ENCODE data around the gene RALGAPA2.

Gene RALGAPA2

DNA sequence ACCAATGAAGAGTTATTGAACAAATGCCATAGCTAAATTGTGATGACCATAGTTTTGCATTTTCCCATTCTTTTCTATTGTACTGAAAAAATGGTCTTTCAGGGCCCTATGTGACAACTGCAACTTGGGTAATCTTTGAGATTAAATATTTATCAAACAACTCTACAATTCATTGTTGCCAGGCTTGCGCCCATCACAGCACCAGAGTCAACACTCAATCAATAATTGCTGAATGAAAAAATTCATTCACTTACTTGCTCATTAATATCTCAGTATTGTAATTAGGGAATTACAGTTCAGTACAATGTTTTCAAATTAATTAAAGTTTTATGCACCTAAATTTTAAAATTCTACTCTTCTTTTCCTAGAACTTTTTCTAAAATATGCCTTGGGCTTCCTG is 7.7 kb upstream of the RALGAPA2 start:
- FAIRE-seq = no peak

DNA sequence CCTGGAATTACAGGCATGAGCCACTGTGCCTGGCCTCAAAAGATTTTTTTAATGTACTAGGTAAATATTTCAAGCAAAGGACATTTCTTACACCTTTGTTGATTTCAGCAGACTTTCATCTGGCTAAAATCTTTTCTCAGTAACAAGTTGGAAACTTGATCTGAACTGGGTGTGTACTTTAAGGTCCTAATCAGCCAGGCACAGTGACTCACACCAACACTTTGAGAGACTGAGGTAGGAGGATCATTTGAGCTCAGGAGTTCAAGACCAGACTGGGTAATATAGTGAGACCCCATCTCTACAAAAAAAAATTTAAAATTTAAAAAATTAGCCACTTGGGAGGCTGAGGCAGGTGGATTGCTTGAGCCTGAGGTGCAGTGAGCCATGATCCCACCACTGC is 7.0 kb upstream of the RALGAPA2 start:
- FAIRE-seq = no peak

DNA sequence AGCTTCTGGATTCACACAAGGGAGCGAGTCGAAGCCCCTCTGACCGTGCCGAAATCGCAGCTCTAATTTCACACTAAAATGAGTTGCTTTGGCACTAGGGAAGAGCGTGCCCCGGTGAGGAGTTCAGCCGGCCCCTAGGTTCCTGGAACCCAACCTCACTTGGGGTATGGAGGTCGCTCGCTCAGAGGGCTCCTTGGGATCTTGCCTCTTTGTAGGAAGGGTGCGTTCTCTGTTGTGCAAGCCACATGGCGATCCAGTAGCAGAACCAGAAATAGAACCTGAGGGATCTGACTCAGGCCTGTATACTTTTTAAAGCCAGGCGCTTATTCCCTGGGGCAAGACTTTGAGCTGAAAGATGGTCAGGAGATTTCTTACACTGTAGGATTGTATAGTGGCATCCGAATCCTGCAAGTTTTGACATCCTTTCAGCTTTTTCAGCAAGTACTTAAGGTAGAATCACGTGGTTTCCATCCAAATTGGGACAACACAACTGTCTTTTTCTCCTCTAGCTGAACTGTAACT is 861 bp upstream of the RALGAPA2 start:
- no peak for FAIRE-seq

DNA sequence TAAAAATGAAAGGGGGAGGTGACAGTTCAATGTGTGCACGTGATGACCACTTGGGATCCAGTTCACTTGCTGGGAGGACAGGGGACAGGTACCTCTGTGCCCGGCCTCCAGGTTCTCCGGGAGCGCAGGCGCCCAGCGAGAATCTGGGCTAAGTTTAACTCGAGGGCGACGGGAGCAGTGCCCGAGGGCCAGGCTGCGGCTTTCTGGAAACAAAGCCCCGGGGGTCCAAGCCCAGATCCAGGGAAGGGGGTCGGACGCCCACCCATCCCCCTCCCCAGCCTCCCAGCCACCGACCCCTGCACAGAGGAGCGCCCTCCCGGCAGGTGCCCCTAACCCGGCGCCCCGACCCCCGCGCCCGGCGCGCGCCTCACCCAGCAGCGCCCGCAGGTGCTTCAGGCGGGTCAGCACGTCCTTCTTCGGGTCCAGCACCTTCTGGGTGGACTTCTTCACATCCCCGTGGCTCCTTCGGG is 405 bp downstream of the RALGAPA2 start:
- FAIRE-seq = no peak

DNA sequence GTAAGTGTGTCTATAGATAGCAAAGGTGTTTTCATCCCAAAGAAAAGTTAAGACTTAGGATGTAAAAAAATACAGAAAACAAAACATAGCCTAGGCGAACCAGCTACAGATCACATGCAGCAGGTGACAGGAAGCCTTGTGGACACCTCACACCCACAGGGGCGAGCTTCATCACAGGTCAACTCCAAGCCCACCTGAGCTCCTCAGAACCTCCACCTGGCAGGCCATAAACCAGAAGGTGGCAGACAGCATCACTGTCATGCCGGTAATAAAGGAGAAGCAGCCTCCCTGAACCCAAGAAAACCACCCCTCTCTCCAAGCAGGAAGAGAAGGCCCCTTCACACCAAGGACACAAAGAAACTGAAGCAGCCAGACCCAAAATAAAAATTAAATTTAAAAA is 1.0 kb downstream of the RALGAPA2 start:
- no peak for FAIRE-seq

DNA sequence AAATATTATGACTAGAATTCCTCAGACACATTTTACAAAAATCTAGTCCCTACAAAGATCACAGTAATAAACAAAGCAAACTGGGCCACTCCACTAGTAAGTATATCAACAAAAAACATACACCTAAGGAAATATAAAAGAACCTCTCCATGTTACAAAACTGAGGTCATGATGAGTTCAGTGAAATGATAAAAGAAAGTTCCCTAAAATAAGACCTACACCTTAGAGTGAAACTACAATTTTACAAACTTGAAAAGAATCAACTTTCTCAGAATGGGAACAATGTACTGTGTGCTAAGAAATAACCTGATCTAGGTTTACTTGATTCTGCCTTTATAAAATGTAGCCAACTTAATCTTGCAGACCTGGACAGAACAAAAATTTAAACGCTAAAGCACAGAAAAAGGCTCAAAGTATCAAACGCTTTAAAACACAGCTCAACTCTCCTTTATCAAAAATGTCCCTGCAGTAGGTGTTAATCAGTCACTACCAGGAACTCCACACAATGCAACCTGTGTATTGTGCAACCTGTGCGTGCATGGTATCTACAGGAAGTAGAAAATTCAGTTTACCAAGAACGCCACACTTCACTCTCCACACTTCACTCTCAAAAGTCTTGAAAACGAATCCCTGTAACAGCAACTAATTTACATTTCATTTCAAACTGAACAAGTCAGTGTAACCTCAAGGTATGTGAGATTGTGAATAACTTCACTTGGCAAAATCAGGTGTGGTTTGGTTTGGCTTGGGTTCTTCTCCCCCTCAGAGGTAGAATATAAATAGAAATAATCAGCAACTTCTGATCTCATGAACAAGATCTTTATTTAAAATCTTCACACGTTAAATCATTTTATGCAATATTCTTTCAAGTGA is 1.8 kb downstream of the RALGAPA2 start:
- no peak for FAIRE-seq

DNA sequence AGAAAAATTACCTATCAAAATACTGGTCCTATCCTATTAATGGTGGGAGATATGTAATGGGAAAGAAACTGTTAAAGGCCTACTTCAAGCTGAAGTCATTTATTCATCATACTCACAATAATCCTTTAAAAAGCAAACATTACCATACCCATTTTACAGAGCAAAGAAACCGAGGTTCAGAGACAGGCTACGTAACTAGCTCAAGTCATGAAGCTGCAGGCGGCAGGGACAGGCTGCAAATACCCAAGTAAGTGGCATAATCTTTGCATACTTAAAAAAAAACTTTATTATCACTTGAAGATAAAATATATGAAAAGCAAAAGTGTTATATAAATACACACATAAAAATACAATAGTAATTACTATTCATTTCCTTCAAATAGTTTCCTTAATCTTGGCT is 2.6 kb downstream of the RALGAPA2 start:
- no peak for FAIRE-seq

DNA sequence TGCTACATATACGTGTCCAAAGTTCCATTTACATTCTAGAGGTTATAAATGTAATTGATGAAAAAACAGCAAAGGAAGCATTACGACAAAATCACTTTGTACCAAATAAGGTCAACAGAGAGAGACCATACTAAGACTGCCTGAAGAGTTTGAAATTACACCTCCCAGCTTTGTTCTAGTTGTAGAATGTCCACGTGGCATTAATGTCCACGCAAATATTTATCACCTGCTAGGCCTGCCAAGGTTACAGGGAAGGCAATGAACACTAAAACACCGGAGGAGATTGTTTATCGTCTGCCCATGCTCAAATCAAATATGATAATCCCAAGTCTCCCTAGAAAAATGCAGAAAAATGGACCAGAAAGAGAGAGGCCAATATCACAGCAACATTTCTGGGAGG is 6.2 kb downstream of the RALGAPA2 start:
- FAIRE-seq = no peak

DNA sequence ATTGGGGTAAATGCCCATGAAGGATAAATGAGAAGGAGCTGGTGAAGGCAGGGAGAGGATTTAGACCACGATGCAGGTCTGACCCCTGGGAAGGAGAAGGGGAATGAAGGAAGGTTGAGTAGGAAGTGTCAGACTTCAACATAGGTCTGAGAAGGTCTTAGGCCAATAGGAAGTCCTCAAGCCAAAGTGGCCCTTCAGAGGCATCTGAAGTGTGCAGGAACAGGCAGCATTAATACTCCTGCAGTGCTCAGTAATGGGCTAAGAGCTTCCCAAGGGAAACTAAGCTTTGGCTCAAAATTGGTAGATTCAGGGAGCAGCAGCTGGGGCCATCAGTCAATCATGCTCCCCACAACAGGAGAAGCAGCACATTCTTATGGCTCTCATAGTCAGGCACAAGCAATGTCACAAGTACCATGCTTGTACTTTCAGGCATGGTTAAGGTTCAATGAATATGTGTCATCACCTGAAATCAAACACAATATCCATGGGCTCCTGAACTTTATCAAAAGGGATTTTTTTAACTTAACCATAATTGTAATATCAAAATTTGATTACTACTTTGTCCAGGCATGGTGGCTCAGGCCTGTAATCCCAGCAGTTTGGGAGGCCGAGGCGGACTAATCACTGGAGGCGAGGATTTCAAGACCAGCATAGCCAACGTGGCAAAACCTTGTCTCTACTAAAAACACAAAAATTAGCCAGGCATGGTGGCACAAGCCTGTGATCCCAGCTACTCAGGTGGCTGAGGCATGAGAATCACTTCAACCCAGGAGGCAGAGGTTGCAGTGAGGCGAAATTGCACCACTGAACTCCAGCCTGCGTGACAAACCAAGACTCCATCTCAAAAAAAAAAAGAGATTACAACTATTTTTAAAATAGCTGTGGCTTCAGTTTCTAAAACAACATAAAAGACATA is 9.9 kb downstream of the RALGAPA2 start:
- FAIRE-seq = no peak

DNA sequence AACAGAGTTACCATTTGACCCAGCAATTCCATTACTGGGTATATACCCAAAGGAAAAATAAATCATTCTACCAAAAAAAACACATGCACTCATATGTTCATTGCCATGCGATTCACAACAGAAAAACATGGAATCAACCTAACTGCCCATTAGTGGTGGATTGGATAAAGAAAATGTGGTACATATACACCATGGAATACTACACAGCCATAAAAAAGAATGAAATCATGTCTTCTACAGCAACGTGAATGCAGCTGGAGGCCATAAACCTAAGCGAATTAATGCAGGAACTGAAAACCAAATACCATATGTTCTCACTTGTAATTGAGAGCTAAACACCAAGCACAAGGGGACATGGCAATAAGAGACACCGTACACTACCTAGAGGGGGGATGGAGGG is 12.5 kb downstream of the RALGAPA2 start:
- FAIRE-seq = no peak

DNA sequence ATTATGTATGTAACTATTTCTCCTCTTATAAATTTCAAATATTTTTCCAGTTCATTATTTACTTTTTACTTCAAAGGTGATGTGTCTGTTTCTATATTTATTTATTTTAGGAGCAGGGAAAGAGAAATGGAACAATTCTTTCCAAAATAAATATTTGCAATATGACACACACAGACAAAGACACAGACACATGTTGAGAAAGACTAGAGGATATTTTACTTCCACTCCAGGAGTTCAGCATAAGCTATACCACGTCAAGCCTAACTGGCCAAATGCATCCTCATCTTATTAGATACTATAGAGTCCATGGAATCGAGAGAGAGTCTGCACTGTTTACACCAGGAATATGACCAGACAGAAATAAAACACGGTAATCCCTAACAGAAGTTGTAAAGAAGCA is 13.3 kb downstream of the RALGAPA2 start:
- FAIRE-seq = no peak

DNA sequence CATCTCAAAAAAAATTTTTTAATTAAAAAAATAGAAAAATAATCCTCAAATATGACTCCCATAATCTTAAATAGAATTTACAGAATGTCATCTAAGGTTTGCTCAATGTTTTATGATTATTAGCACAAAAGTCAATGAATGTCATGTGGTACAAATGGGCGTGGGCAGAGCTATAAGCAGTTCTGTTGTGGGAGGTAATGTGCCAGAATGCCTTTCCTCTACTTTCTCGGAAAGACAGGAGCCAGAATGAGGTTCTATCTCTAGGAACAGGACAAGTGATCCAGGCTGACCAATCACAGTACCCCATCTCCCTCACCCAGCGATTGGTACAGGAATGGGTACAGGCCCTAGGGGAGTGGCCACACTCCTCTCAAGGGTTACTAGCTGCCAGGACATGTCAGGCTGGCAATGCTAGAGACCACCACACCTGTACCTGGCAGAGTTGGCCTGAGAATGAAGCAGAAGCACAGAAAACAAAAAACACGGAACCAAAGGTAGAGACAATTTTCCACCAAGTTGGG is 15.1 kb downstream of the RALGAPA2 start:
- no peak for FAIRE-seq

DNA sequence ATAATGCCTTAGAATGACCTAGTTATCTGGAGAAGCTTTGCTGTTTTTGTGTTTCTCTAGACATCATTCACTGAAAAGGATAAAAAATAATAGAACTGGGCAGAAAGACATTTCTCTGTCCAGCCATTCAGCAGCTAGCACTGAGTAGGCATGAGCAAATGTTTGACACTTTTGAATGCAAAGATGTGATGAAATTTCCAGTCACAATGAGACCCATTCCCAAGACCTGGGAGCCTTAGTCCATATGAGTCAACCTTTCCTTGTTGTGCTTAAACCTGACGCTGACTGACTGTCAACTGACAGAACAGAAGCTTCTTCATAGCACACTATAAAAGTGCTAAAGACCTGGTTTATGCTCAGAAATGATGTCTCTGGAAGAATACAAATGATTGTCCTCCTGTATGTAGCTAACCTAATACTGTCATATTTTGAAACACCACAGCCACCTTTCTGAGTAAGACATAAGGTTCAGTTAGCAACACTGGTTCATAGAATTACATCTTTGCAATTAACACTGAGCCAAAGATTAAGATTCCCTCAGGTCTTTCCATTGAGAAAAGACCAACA is 17.1 kb downstream of the RALGAPA2 start:
- FAIRE-seq = no peak

DNA sequence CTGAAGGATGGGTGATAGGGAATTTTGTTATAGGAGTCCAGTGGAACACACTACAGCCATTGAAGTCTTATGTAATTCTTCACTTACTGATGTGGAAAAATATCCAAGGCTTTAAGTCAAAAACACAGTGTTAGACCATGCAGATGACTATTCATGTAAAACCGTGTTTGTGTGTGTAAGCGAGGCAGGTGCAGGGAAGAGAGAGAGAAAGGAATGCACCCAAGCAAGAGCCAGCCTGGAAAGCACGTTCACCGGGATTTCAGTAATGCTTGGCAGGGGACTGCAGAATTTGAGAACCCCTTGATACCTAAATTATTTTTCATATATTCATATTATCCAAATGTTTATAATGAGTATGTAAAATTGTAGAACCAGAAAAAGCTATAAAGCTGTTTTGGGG is 17.9 kb downstream of the RALGAPA2 start:
- FAIRE-seq = no peak

DNA sequence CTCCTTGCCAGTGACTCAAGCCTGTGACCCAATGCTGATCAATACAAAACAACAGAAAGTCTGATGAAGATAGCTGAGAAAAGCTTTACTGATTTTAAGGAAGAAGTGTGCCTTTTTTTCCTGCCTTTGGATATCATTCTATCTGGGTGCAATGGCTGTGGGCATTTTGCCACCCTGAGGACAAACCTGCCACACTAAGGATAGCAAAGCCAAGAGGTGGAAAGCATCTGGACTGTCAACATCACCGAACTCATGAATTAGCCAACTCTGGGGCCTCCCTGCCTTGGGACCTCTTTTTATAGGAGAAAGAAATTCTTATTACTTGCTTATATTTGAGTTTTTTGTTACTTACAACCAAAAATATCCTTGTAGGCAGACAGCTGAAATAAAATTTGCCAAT is 19.9 kb downstream of the RALGAPA2 start:
- no peak for FAIRE-seq

DNA sequence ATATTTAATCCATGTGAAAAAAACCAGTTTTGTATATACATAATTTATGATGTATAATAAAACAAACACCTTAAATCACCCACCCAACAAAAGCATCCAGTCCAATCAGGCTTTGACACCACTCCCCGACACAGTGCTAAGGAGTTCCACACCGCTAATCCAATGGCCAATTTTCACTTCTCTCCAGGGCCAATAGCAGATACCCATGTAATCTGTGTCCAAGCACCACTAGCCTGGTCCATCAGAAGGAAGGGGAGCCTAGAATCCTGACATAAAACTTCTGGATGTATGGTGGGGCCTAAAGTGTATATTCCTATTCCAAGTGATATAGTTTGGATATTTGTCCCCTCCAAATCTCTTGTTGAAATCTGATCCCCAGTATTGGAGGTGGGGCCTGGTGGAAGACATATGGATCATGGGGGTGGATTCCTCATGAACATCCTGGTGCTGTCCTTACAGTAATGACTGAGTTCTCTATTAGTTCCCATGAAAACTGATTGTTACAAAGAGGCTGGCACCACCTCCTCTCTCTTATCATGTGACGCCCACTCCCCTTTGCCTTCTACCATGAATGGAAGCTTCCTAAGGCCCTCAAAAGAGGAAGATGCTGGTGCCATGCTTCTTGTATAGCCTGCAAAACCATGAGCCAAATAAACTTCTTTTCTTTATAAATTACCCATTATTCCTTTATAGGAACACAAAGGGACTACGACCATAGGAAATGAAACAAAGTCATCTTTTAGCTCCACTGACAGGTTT is 20.8 kb downstream of the RALGAPA2 start:
- FAIRE-seq = no peak

DNA sequence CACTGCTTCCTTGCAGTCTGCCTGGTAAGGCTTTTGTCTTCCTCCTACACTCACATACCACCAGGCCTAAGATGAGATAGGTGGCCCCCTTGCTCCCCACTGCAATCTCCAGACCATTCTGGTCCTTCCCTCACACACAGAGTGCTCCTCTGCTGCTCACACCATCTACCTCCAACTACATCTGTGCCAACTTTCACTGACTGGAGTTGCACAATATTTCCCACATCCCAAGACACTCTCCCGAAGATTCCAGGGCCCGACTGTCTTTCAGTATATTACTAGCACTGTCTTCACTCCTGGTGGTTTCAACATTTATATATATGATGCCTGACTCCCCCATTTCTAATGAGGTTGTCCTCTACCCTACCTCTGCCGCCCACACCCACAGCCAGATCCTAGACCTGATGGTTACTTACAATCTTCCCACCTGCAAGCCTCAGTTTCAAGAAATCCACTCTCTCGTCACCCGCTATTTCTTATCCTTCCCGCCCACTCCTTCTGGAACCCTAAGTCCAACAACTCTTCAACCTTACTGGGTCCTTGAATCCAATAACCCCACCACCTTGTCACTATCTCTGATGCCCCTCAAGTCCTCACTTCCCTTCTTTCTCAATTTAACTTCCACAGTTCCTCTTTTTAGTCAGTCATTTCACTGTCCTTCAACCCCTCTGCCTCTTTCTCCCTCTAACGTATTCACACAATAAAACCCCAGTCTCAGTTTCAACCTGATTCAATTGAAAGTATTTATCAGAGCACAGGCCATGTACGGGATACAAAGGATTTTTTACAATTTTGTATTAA is 21.6 kb downstream of the RALGAPA2 start:
- no peak for FAIRE-seq

DNA sequence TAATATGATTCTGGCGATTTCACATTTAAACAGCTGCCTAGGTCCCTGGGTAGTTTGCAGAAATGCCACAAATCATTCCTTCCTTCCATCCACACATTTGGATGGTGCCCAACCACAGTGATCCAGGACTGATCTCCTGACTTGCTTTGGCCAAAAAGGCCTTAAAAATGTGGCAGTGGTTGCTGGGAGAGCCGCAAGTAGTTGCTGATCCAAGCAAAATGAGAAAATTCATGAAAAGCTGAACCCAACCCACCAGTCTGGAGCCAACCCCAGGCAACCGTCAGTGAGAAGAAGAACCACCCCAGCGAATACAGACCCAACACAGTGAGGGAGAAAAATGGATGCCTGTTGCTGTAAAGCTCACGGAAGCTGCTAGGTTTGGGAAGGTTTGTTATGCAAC is 25.1 kb downstream of the RALGAPA2 start:
- no peak for FAIRE-seq

DNA sequence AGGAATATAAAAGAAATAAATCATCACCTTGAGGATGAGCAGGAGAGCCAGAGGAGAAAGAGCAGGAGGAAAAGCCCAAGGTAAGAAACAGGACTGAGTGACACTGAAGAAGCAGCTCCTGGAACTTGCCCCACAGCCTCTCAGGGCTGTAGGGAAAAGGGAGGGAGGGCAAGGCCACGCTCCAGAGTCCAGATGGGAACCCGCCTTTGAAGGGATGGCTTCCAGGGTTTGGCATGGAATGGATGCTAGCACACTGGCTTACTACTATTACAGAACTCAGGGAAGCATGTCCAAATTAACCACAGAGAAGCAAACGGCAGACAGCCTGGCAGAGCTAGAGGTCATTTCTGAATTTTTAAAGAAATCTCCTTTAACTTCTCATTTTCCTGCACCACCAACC is 26.8 kb downstream of the RALGAPA2 start:
- FAIRE-seq = no peak

DNA sequence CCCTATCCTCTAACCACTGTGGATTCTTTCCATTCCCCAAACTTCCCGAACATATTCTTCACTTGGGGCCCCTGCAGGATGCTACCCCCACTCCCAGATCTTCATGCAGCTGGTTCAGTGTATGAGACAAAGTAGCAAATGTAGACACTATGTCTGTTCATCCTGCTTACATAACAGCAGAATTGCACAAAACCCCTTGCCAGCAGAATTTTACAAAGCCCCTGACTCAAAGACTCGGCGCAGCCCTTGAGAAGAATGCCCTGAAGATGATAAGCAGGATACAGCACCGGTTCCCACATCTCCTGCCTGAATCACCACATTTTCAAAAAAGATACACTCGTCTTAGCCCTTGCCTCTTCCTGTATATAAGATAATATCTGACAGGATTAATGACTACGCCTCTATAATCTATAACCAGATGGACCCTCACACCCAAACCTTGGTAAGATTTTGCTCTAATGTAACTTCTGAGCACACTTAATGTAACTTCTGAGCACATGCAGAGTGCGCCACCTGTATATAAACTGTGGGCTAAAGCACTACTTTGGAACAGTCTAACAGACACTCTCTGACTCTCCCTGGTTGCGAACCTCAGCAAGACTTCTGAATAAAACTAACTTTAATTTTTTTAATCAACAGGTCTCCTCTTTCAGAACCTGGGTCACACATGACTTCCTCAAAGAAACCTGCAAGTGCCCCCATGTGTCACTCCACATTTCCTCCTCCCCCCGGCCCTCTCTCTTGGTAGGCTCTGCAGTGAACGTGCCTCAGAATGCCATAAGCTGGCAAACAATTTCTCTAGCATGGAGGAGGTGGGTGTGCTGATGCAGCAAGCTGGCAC is 28.7 kb downstream of the RALGAPA2 start:
- FAIRE-seq = no peak
